HG02970 (cell line): ENCODE results near the gene TMEM143.
"Not testable (repeated sequence)": the region's sequence is repeated elsewhere in the genome, so short reads cannot be mapped to it uniquely, and the experiment has no call there.

Experiments used
- ATAC-seq: cut with Tn5 transposase; IDR thresholded peaks from one replicate; pipeline ENCODE4 v1.9.1; 2021; ENCODE audit warnings: mild to moderate bottlenecking, moderate library complexity, moderate number of reproducible peaks; ENCODE audit not compliant: unreplicated experiment, low FRiP score

TMEM143 gene

GRCh38 chr19:48391100-48392005 is 27.6 kb upstream of the TMEM143 start, which contains the start of gene KDELR1:
KDELR1 (minus strand) TSS chr19:48391551; CDS start chr19:48391358, 193 bp downstream.
- ATAC-seq: no peak

GRCh38 chr19:48390188-48391099 is 26.7 kb upstream of the TMEM143 start:
- no peak for ATAC-seq

- no peak for ATAC-seq
These were observed 23.2 kb upstream of the TMEM143 start for GRCh38 chr19:48386981-48387380.

GRCh38 chr19:48385461-48386087 is 21.8 kb upstream of the TMEM143 start:
- no peak for ATAC-seq

- no peak for ATAC-seq
These were observed 18.5 kb upstream of the TMEM143 start for GRCh38 chr19:48382286-48382685.

- no peak for ATAC-seq
These were observed 17.6 kb upstream of the TMEM143 start for GRCh38 chr19:48381178-48381950.

GRCh38 chr19:48379058-48379457 is 15.3 kb upstream of the TMEM143 start:
- no peak for ATAC-seq

- no peak for ATAC-seq
These were observed 14.4 kb upstream of the TMEM143 start for GRCh38 chr19:48378194-48378570.

- no peak for ATAC-seq
These were observed 9.8 kb upstream of the TMEM143 start for GRCh38 chr19:48373567-48373966.

- ATAC-seq: no peak
These were observed 9.2 kb upstream of the TMEM143 start for GRCh38 chr19:48372904-48373303.

GRCh38 chr19:48371771-48372170 is 8.0 kb upstream of the TMEM143 start:
- ATAC-seq: not testable (repeated sequence)

GRCh38 chr19:48371367-48371766 is 7.6 kb upstream of the TMEM143 start:
- ATAC-seq: no peak

- ATAC-seq: no peak
These were observed 7.2 kb upstream of the TMEM143 start for GRCh38 chr19:48370955-48371354.

- ATAC-seq: no peak
These were observed 5.2 kb upstream of the TMEM143 start for GRCh38 chr19:48368936-48369335.

- ATAC-seq: no peak
These were observed 4.1 kb upstream of the TMEM143 start for GRCh38 chr19:48367855-48368254.

GRCh38 chr19:48365602-48366001 is 1.9 kb upstream of the TMEM143 start:
- ATAC-seq: no peak

GRCh38 chr19:48364598-48365348 is 1.0 kb upstream of the TMEM143 start:
- ATAC-seq: no peak

GRCh38 chr19:48363500-48363809 is 285 bp downstream of the TMEM143 start:
- peak; percentile 9 for ATAC-seq

GRCh38 chr19:48362716-48363499 is 832 bp downstream of the TMEM143 start:
- ATAC-seq: peak; percentile 51
